ENCODE results near the gene HOXD13. TPM values are rescaled to one million over a fixed set of nuclear protein-coding genes. Genes with fewer than 3 reads are reported as not detected.

The HOXD13 gene
- total RNA-seq, 1 donor from 2014 or later = not detected

DNA sequence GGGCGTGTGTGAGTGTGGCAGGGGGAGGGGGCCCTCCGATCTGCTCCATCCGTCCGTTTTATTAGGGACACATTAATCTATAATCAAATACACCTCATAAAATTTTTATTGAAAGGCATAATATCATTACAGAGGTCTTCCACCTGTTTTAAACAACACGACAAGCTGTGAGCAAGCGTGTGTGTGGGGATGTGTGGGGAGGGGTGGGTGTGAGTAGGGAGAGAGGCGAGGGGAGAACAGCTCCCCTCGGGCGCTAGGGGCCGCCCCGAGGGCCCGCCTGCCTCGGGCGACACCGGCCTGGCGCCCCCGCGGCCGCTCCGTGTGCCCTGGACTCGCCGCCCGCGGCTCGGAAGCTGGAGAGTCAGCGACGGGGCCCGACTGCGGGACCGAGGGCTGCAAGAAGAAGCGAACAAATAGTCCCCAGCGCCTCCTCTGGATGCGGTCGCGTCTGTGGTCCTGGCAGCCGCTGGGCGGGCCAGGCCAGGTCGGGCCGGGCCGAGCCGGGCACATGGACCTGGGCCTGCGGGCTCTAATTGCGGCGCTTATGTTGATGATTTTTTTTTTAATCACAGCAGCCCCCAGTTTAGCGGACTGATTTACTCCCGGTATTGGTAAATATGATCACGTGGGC lies 29.6 kb downstream of the HOXD13 start:
- TF ChIP-seq, protein P1, sequence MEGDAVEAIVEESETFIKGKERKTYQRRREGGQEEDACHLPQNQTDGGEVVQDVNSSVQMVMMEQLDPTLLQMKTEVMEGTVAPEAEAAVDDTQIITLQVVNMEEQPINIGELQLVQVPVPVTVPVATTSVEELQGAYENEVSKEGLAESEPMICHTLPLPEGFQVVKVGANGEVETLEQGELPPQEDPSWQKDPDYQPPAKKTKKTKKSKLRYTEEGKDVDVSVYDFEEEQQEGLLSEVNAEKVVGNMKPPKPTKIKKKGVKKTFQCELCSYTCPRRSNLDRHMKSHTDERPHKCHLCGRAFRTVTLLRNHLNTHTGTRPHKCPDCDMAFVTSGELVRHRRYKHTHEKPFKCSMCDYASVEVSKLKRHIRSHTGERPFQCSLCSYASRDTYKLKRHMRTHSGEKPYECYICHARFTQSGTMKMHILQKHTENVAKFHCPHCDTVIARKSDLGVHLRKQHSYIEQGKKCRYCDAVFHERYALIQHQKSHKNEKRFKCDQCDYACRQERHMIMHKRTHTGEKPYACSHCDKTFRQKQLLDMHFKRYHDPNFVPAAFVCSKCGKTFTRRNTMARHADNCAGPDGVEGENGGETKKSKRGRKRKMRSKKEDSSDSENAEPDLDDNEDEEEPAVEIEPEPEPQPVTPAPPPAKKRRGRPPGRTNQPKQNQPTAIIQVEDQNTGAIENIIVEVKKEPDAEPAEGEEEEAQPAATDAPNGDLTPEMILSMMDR (IDR thresholded peaks at IDR 0.05; ENCODE audit: unreplicated experiment) = no peak
- no peaks in the 10 kb centered on the region for H3K9me3 Mint-ChIP-seq (ENCODE audit: unreplicated experiment)
- peak overlapping the region; percentile 80 for H3K4me3 Mint-ChIP-seq (ENCODE audit: unreplicated experiment)
- H3K36me3 Mint-ChIP-seq (ENCODE audit: low read depth, unreplicated experiment) = no peaks in the 10 kb centered on the region
- no peak for DNase-seq (ENCODE audit: low spot score)
- H3K27ac Mint-ChIP-seq (ENCODE audit: unreplicated experiment) = no peak overlapping the region
- H3K4me1 Mint-ChIP-seq (ENCODE audit: unreplicated experiment) = peaks cover 17% of the 10 kb centered on the region
- peaks cover 51% of the 10 kb centered on the region for H3K27me3 Mint-ChIP-seq (ENCODE audit: unreplicated experiment)

DNA sequence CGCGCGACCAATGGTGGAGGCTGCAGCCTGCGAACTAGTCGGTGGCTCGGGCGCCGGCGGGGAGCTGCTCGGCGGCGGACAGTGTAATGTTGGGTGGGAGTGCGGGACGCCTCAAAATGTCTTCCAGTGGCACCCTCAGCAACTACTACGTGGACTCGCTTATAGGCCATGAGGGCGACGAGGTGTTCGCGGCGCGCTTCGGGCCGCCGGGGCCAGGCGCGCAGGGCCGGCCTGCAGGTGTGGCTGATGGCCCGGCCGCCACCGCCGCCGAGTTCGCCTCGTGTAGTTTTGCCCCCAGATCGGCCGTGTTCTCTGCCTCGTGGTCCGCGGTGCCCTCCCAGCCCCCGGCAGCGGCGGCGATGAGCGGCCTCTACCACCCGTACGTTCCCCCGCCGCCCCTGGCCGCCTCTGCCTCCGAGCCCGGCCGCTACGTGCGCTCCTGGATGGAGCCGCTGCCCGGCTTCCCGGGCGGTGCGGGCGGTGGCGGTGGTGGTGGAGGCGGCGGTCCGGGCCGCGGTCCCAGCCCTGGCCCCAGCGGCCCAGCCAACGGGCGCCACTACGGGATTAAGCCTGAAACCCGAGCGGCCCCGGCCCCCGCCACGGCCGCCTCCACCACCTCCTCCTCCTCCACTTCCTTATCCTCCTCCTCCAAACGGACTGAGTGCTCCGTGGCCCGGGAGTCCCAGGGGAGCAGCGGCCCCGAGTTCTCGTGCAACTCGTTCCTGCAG lies 30.3 kb downstream of the HOXD13 start, which contains the start of gene HOXD9:
TSS of gene HOXD9 (plus strand) at position 37 of the 728 bp plus-strand sequence. CDS start at position 87, 50 bp downstream.
- no peaks in the 10 kb centered on the region for H3K36me3 Mint-ChIP-seq (ENCODE audit: low read depth, unreplicated experiment)
- no peak within 1 kb of the TSS for H3K27ac Mint-ChIP-seq (ENCODE audit: unreplicated experiment)
- no peaks in the 10 kb centered on the region for H3K9me3 Mint-ChIP-seq (ENCODE audit: unreplicated experiment)
- H3K4me3 Mint-ChIP-seq (ENCODE audit: unreplicated experiment) = peak within 1 kb of the TSS; percentile 80
- TF ChIP-seq, protein P1 (IDR thresholded peaks at IDR 0.05; ENCODE audit: unreplicated experiment) = no peak
- peaks cover 16% of the 10 kb centered on the region for H3K4me1 Mint-ChIP-seq (ENCODE audit: unreplicated experiment)
- DNase-seq (ENCODE audit: low spot score) = peak; percentile 67
- peaks cover 51% of the 10 kb centered on the region for H3K27me3 Mint-ChIP-seq (ENCODE audit: unreplicated experiment)

DNA sequence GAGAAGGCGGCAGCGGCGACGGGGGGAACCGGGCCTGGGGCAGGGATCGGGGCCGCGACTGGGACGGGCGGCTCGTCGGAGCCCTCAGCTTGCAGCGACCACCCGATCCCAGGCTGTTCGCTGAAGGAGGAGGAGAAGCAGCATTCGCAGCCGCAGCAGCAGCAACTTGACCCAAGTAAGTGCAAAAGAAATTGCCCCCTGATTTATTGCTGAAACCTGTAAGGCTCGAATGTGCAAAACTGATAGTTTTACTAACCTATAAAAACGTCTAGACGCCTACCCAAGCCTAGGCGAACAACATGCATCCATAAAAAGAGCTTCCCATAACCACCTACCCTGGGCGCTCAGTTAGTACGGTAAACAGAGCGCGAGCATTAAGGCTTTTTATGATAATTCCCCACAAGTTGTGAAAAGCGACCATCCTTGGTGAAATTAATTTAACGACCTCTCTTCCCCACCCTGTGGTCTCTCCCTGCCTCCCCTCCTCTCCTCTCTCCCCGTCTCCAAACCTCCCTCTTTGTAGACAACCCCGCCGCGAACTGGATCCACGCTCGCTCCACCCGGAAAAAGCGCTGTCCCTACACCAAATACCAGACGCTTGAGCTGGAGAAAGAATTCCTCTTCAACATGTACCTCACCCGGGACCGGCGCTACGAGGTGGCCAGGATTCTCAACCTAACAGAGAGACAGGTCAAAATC lies 31.0 kb downstream of the HOXD13 start:
- DNase-seq (ENCODE audit: low spot score) = no peak
- H3K9me3 Mint-ChIP-seq (ENCODE audit: unreplicated experiment) = no peaks in the 10 kb centered on the region
- peaks cover 22% of the 10 kb centered on the region for H3K4me1 Mint-ChIP-seq (ENCODE audit: unreplicated experiment)
- peak overlapping the region; percentile 76 for H3K4me3 Mint-ChIP-seq (ENCODE audit: unreplicated experiment)
- H3K36me3 Mint-ChIP-seq (ENCODE audit: low read depth, unreplicated experiment) = no peaks in the 10 kb centered on the region
- TF ChIP-seq, protein P1 (IDR thresholded peaks at IDR 0.05; ENCODE audit: unreplicated experiment) = no peak
- H3K27me3 Mint-ChIP-seq (ENCODE audit: unreplicated experiment) = peaks cover 51% of the 10 kb centered on the region
- H3K27ac Mint-ChIP-seq (ENCODE audit: unreplicated experiment) = no peak overlapping the region

DNA sequence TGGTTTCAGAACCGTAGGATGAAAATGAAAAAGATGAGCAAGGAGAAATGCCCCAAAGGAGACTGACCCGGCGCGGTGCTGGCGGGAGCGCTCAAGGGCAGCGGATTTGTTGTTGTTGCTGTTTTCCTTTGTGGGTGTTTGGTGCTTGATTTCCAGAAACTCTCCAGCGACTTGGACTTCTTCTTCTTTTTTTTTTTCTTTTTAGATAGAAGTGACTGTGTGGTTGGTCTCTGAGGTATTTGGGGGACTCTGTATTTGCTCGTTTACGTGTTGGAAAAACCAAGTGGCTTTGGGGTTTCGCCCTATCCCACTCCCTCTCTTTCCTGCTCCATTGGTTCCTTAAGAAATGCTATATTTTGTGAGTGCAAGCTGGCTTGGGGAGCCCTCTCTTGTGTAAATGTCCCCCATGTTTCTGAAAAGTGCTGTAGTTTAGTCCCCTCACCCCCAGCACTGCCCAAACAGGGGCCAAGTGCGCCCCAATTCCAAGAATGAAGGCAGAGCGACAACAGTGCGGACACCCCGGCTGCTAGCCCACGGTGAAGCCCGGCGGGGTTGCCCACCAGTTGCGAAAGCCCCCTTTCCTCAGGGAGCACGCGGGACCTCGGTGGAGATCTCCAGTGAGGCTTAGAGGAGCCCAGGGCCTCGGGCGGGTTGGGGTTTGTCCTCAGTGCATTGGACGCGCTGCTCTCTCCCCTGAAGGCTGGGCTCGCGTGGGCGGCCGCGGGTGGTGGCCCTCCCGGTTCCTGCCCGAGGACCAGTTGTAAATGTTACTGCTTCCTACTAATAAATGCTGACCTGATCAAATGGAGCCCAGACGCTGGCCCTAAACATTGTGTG lies 31.8 kb downstream of the HOXD13 start:
- no peak for DNase-seq (ENCODE audit: low spot score)
- Mint-ChIP-seq H3K27me3 (ENCODE audit: unreplicated experiment) (peaks cover 49% of the 10 kb centered on the region), H3K9me3 (ENCODE audit: unreplicated experiment) (no peaks in the 10 kb centered on the region), H3K27ac (ENCODE audit: unreplicated experiment) (no peak overlapping the region), H3K4me1 (ENCODE audit: unreplicated experiment) (peaks cover 24% of the 10 kb centered on the region), H3K4me3 (ENCODE audit: unreplicated experiment) (peak overlapping the region; percentile 76), H3K36me3 (ENCODE audit: low read depth, unreplicated experiment) (no peaks in the 10 kb centered on the region)
- TF ChIP-seq, protein P1 (IDR thresholded peaks at IDR 0.05; ENCODE audit: unreplicated experiment) = no peak

All from endothelial cell (in vitro differentiated cells).